Activated gamma-delta T cell treated with anti-CD3 and anti-CD28 coated beads, Interleukin-2, amount 50 U/mL, for 16 hours (primary cell): ENCODE results near the gene SUN1.
"Not testable (repeated sequence)": the region's sequence is repeated elsewhere in the genome, so short reads cannot be mapped to it uniquely, and the experiment has no call there.

Experiments
- DNase-seq: peaks from one replicate; pipeline ENCODE4 v3.0.0-alpha.2; 2020; ENCODE audit warnings: low read depth

The SUN1 gene, protein sequence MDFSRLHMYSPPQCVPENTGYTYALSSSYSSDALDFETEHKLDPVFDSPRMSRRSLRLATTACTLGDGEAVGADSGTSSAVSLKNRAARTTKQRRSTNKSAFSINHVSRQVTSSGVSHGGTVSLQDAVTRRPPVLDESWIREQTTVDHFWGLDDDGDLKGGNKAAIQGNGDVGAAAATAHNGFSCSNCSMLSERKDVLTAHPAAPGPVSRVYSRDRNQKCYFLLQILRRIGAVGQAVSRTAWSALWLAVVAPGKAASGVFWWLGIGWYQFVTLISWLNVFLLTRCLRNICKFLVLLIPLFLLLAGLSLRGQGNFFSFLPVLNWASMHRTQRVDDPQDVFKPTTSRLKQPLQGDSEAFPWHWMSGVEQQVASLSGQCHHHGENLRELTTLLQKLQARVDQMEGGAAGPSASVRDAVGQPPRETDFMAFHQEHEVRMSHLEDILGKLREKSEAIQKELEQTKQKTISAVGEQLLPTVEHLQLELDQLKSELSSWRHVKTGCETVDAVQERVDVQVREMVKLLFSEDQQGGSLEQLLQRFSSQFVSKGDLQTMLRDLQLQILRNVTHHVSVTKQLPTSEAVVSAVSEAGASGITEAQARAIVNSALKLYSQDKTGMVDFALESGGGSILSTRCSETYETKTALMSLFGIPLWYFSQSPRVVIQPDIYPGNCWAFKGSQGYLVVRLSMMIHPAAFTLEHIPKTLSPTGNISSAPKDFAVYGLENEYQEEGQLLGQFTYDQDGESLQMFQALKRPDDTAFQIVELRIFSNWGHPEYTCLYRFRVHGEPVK

DNA sequence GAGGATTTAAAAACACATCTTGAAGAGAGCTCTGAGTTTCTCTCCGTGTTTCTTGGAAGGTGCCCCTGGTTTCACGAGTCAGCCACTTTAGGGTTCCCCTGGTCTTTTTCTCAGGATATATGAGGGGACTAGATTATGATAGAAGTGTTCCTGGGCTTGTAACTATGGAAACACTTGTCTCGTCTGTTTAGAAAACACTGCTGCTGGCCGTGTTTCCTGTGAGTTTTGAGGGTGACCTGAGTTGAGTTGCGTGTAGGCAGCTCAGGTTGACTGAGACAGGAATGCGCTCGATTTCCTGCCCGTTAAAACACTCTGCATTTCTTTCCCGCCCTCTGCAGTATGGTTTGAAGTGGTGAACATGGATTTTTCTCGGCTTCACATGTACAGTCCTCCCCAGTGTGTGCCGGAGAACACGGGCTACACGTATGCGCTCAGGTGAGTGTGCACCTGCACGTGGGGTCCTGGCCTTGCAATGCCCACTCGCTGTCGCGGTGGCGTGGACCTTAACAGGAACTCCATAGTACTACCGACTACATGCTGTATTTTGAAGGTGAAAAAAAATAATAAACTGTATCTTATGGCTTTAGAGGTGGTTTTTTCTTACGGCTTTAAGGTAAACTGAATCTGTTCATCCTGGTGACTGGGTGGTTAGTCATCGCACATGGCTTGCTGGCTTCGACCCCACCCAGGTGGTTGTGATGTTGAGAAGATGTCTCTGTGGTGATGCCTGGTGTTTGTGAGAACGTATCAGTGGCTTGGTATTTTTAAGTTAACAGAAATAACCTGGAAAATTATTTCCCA lies at the start of gene SUN1:
Gene SUN1 (plus strand): TSS at position 310 of the 801 bp plus-strand sequence. CDS start 49 bp downstream, at position 359.
- peak; percentile 51 for DNase-seq

DNA sequence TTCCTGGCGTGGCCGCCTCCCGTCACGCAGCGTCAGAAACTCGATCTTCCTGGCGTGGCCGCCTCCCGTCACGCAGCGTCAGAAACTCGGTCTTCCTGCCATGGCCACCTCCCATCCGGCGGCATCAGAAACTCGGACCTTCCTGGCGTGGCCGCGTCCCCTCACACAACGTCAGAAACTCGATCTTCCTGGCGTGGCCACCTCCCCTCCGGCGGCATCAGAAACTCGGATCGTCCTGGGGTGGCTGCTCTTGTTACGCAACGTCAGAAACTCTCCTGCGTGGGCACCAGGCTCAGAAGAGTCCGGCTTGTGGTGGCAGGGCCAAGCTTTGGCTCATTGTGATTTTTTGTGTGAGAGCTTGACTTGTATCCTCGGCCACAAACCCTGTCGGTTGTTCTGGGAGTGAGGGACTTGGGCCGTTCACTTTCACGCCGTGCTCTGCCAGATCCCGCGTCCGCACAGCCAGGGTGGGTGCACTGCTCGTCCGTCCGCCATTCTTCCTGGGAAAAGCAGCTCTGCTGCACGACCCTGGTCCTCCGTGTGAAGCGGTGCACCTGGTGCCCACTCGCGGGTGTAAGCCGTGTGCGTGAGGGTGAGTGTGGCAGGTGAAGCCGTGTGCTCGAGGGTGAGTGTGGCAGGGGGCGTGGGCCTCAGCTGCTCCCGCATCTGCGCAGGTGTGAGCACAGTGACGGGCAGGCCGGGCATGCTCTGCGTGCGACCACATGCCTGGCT lies 49.4 kb upstream of the SUN1 start:
- DNase-seq: no peak

DNA sequence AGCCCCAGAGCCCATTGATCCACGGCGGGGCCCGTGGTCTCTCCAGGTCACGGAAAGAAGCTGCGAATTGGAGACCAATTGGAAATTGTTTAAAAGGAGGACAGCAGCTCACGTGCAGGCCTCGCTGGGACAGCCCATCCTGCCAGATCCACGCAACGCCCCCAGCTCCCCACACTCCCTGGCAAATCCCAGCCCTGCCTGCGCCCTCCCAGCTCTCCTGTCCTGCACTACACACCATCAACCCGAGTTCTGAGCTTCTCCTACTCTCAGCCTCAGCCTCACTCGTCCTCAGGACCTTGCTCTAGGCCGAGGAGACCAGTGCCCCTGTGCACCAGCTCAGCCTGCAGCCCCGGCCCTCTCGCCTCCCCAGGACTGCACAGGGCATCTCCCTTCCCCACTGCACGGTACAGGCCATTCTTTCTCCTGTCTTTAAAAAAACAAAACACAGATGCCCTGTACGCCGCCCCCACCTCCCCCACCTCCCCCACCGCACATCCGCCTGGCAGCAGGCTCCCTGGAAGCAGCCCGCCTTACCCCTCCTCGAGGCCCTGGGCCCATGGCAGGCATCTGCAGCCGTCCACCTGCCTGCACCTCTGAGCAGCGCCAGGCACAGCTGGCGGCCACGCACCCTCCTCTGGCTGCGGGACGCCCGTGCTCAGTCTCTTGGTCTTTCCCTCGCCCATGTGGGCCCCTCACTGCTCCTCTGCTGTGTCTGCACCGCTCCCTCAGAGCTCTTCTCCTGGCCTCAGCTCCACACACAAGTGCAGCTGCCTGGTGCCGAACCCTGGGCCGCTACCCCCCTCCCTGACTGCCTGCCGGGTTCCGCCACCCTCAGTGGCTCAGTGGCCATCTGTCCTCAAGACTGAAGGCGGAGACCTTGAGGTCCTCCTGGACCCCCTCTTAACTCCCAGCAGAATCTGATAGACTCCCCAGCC lies 48.5 kb upstream of the SUN1 start:
- DNase-seq: no peak

DNA sequence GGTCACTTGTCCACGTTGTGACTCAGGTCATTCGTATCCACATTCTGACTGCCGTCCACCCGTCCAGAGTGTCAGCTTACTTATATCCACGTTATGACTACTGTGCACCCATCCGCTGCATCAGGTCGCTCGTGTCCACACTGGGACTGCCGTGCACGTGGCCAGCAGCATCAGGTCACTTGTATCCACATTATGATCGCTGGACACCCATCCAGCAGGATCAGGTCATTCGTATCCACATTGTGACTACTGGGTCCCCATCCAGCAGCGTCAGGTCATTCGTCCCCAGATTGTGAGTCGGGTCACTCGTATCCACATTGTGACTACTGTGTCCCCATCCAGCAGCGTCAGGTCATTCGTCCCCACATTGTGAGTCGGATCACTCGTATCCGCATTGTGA lies 47.3 kb upstream of the SUN1 start:
- DNase-seq: no peak

DNA sequence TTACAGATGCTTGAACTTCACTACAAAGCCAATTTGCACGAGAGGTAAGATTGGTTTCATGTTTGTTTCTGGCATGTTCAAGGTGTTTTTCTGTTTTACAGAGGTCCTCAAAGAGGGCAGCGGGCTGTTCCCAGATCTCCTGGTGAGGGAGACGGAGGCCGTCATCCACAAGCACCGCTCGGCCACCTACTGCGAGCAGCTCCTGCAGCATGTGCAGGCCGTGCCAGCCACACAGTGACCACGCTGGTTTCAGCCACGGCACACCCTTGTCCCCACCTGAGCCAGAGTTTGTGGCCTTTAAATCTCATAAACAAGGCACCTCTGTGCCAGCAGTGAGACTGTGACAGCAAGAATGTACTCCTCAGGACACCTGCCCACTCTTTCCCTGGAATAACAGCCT lies 46.9 kb upstream of the SUN1 start:
- no peak for DNase-seq

DNA sequence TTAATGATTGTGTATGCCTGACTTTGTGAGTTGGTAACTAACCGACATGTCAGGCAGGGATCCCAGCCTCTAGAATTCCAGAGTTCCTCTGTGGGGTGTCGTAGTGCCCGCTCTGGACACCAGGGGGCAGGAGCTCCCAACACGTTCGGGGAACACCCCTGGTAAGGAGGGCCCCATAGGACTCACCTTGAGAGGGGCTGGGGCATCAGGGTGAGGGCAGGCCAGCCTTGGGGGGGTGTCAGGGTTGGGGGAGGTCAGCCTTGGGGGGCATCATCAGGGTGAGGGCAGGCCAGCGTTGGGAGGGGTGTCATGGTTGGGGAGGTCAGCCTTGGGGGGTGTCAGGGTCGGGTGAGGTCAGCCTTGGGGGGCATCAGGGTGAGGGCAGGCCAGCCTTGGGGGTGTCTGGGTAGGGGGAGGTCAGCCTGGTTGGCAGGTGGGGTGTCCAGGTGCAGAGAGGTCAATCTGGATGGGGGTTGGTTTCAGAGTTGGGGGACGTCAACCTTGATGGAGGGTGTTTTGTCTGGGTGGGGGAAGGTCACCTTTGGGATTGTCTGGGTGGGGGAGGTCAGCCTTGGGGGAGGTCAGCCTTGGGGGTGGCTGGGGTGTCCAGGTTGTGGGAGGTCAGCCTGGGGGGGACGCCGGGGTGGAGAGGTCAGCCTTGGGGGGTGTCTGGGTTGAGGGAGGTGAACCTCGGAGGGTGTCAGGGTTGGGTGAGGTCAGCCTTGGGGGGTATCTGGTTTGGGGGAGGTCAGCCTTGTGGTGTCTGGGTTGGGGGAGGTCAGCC lies 45.6 kb upstream of the SUN1 start:
- DNase-seq: peak; percentile 52

DNA sequence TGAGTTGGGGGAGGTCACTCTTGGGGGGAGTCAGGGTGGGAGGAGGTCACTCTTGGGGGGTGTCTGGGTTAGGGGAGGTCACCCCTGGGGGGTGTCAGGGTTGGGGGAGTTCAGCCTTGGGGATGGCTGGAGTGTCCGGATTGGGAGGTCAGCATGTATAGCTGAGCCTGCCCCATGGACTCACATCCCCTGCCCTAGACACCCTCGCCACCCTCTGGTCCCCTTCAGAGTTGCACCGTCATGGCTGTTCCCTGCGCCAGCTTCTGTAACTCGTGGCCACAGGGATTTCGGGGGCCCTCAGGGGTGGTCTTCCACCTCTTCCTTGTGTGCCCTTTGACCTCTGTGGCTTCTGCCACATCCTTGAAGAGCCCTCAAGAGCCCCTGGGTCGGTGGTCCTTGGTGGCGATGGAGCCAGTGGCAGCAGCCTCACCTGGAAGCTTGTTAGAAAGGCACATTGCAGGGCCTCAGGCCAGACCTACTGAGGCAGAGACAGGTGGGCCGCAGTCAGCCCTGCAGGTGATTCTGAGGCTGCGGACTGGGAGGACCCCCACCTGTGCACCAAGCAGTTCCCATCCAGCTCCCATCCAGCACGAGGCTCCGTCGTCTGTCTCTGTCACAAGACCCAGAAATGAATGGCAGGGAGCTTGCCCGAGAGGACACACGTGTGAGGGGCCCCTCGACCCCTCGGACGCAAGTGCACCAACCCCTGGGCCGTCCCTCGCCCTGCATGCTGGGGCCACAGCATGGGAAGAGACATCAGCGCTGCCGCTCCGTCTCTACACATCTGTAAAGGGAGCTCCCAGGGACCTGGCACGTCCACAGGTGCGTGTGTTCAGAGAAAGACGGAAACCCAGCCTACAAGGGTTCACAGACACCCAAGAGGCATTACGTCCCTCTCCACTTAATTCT lies 44.7 kb upstream of the SUN1 start:
- no peak for DNase-seq

DNA sequence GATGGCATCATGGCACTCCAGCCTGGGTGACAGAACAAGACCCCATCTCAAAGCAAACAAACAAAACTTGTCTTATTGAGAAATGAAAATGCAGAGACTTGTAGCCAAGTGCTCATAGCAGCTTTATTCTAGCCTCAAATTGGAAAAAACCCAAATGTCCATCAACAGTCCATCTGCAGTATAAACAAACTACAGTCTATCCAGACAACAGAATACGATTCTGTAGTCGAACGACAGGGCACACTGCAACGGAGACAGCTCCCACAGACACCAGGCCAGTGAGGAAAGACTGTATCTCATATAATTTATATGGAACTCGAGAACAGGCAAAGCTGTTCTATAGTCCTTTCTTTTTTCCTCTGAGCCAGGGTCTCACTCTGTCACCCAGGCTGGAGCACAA lies 40.8 kb upstream of the SUN1 start:
- DNase-seq: no peak

DNA sequence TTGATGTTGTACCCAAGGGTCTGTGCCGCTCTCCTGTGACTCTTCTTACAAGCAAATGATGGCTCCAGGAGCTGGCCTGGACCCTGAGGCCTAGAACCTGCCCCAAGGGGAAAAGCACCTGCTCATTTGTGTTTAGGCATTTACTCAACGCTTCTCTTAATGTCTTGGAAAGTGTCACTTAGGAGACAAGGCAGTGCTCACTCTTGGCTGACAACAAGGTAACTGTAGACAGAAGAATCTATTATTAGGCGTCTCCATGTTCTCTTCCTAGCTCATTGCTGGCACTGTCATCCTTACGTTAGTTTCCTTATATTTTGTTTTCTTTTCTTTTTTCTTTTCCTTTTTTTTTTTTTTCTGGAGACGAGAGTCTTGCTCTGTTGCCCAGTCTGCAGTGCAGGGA lies 38.1 kb upstream of the SUN1 start:
- DNase-seq: no peak

DNA sequence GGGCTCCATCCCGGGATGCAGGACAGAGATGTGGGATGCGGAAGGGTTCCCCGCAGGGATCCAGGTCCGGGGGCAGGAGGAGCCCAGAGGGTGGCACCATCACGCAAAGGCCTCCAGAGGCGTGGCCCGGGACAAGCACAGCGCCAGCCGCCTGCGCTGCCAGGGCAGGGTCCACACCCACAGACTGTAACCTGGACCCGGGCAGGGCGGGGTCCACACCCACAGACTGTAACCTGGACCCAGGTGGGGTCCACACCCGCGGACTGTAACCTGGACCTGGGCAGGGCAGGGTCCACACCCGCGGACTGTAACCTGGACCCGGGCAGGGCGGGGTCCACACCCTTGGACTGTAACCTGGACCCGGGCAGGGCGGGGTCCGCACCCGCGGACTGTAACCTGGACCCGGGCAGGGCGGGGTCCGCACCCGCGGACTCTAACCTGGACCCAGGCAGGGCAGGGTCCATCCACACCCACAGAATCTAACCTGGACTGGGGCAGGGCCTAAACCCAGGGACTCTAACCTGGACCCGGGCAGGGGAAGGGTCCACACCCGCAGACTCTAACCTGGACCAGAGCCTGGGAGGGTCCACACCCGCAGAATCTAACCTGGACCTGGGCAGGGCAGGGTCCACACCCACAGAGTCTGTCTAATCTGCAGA lies 37.5 kb upstream of the SUN1 start:
- DNase-seq: no peak

DNA sequence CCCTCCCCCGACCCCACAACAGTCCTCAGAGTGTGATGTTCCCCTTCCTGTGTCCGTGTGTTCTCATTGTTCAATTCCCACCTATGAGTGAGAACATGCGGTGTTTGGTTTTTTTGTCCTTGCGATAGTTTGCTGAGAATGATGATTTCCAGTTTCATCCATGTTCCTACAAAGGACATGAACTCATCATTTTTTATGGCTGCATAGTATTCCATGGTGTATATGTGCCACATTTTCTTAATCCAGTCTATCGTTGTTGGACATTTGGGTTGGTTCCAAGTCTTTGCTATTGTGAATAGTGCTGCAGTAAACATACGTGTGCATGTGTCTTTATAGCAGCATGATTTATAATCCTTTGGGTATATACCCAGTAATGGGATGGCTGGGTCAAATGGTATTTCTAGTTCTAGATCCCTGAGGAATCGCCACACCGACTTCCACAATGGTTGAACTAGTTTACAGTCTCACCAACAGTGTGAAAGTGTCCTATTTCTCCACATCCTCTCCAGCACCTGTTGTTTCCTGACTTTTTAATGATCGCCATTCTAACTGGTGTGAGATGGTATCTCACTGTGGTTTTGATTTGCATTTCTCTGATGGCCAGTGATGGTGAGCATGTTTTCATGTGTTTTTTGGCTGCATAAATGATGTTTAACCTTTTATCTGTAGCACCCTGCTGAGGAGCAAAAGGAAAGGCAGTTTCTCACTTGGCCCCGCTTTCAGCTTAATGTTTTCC lies 35.7 kb upstream of the SUN1 start:
- not testable (repeated sequence) for DNase-seq

DNA sequence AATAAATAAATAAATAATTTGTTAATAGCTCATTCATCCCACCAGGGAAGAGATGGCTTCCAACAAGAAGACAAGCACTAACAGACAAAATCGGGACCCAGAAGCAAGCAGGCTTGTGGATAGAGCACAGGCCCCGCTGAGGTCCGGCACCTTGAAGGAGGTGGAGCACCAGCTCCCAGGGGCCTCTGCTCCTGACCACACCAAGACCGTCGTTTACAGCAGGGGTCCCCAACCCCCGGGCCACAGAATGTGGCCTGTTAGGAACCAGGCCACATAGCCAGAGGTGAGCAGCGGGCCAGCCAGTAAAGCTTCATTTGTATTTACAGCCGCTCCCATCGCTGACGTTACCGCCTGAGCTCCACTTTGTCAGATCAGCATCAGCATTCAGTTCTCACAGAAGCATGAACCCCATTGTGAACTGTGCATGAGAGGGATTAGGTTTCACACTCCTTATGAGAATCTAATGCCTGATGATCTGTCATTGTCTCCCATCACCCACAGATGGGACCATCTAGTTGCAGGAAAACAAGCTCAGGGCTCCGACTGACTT lies 33.3 kb upstream of the SUN1 start:
- DNase-seq: no peak

DNA sequence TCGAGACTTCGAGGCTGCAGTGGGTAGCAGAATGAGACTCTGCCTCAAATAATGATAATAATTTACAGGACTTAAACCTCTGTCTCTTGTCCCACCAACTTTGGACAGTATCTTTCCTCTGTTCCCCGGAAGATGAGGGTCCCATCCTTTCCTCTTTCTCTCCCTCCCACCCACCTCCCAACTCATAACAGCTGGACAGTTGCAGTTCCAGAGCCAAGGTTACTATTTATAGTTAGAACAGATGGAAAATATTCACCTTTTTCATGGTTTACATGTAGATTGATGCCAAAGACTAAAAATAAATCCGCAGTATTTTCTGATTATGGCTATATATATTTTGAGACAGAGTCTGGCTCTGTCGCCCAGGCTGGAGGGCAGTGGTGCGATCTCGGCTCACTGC lies 31.6 kb upstream of the SUN1 start:
- no peak for DNase-seq

DNA sequence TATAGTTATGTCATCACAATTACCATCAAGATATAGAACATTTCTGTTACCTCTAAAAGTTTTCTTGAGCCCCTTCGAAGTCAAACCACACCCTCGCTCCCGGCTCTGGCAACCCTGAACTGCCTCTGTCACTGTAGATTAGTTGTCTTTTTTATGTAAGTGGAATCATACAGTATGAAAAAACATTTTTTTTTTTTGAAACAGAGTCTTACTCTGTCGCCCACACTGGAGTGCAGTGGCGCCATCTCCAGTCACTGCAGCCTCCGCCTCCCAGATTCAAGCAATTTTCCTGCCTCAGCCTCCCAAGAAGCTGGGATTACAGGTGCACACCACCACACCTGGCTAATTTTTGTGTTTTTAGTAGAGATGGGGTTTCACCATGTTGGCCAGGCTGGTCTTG lies 30.9 kb upstream of the SUN1 start:
- DNase-seq: not testable (repeated sequence)

DNA sequence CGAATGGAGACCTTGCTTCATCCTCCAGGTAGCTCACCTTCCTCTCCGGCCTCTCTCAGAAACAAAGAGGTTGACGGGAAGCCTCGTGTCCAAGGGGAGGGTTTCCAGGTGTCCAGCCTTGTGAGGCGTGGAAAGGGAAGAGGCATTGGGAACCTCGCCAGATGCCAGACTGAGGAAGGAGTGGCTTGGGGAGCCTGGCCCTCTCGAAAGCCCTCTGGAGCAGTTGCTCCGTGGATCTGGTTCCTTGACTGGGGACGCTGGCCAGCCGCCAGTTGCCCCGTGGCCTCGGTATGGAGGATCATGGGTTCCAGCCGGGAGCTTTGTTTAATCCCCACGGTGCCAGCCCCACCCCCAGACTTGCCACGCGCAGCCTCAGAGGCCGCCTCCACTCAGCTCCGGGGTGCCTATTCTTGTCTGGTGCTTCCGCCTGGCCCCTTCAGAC lies 30.3 kb upstream of the SUN1 start:
- DNase-seq: no peak

DNA sequence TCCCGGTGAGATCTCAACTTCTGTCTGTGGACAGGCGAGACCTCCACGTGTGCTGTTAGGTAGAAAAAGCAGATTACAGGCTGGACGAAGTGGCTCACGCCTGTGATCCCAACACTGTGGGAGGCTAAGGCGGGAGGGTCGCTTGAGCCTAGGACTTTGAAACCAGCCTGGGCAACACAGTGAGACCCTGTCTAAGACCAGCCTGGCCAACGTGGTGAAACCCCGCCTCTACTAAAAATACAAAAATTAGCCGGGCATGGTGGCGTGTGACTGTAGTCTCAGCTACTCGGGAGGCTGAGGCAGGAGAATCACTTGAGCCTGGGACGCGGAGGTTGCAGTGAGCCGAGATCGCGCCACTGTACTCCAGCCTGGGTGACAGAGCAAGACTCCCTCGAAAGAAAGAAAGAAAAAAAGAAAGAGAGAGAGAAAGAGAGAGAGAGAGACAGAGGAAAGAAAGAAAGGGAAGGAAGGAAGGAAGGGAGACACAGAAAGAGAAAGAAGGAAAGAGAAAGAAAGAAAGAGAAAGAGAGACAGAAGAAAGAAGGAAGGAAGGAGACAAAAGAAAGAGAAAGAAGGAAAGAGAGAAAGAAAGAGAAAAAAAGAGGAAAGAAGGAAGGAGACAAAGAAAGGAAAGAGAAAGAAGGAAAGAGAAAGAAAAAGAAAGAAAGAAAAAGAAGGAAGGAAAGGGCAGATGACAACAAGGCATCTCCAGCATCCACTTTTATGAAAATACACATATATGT lies 29.6 kb upstream of the SUN1 start:
- DNase-seq: no peak

DNA sequence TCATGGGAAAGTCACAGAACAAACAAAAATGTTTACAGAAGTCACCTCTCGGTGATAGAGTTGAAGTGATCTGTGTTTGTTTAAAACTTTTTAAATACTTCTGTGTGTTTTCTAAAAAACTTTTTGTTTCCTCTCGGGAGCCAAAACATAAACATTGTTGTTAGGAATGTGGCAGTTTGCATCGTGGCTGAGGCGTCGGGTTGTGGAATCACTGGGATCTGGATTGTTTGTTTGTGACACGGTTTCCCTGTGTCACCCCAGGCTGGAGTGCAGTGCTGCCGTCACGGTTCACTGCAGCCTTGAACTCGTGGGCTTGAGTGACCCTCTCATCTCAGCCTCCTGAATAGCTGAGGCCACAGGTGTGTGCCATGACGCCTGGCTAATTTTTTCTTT lies 29.0 kb upstream of the SUN1 start:
- no peak for DNase-seq
